Measurements from ENCODE around the gene KIF5A. TPM values are rescaled to one million over a fixed set of nuclear protein-coding genes. Genes with fewer than 3 reads are reported as not detected.
A peak's percentile ranks its signal among the peaks of the same experiment; 100 is the strongest.
"Not testable (repeated sequence)": the region's sequence is repeated elsewhere in the genome, so short reads cannot be mapped to it uniquely, and the experiment has no call there.

KIF5A gene
- total RNA-seq, 1 experiment from 2014 or later = 0.47 TPM

GRCh38 chr12:57588951-57589610 is 39.2 kb downstream of the KIF5A start:
- H3K4me3 ChIP-seq; H3K9me3 ChIP-seq (replicated peaks); H3K4me1 ChIP-seq; DNase-seq; H3K36me3 ChIP-seq; H3K27ac ChIP-seq: not testable (repeated sequence)
- H3K27me3 ChIP-seq = peaks cover 25% of the 10 kb centered on the region

- Histone ChIP-seq H3K4me1 (peaks cover 8% of the 10 kb centered on the region), H3K4me3 (peak overlapping the region; percentile 72), H3K27me3 (peaks cover 14% of the 10 kb centered on the region), H3K27ac (peak overlapping the region; percentile 2; the same call in 1 of the 2 replicates), H3K9me3 (replicated peaks) (no peaks in the 10 kb centered on the region), H3K36me3 (peaks cover 3% of the 10 kb centered on the region)
- DNase-seq = peak in 1 of 2 experiments; percentile 60
Measured at GRCh38 chr12:57590479-57590863, 40.6 kb downstream of the KIF5A start.

DNA sequence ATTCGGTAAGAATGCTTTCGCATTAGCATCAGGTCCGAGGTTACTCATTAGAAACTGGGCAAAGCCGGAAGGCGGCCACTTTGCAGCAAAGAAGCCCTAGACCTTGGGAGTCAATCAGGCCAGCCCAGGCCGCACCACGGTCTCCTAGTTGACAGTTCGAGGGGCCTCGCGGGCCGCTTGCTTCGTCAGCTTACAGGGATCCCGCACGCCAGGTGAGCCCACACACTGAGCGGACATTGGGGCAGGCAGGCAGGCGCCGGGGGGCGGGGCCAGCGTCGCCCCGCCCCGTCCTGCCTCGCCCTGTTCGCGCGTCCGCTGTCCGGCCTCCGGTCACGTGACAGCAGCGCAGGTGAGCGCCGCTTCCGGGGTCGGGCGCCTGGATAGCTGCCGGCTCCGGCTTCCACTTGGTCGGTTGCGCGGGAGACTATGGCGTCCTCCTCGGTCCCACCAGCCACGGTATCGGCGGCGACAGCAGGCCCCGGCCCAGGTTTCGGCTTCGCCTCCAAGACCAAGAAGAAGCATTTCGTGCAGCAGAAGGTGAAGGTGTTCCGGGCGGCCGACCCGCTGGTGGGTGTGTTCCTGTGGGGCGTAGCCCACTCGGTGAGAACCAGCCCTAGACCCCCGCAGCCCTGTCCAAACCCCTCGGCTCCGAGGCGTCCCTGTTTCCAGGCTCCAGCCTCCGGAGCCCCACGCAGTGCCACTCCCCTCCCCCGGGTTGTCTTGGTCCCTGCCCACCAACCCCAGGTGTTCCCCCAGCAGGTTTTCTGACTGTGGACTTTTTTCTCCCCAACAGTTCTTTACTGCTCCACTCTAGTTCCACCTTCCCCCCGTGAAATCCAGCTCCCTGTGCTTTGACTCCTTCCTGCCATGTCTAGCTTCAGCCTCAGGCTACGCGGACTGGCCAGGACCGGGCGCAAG is 41.3 kb downstream of the KIF5A start, which contains the start of gene PIP4K2C:
Gene PIP4K2C (plus strand): TSS at position 329 of the 918 bp plus-strand sequence. CDS start 98 bp downstream, at position 427.
- peak; percentile 97 to 99 for DNase-seq
- Histone ChIP-seq H3K36me3 (peaks cover 7% of the 10 kb centered on the region), H3K9me3 (replicated peaks) (no peaks in the 10 kb centered on the region), H3K27ac (peak within 1 kb of the TSS; percentile 2; the same call in 1 of the 2 replicates), H3K27me3 (peaks cover 12% of the 10 kb centered on the region; the same call in 1 of the 2 replicates), H3K4me1 (peaks cover 8% of the 10 kb centered on the region), H3K4me3 (peak within 1 kb of the TSS; percentile 72)

DNA sequence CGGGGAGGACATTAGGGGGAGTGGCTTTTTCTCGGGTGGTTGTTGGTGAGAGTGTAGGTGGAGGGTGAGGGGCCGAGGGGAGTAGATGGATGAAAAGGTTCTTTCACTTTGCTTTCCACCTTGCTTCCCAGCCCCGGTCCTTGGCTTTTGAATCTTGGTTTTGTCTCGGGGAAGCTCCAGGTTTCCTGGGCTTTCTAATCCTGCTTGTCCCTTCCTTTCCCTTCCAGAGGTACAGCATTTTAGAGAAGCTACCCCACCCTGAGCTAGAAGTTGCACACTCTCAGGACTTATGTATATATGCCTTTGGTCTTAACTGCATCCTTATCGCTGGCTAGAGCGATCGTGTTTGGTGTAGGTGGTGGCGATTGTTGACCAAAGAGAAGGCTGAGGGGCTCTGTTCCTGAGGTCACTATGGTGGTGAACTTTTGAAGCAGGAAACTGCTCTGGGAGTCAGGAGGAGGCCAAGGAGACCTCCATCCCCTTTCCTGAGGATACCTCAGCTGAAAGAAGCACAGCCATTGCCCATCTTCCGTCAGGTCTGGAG is 42.0 kb downstream of the KIF5A start:
- DNase-seq = no peak
- H3K4me1 ChIP-seq = peaks cover 8% of the 10 kb centered on the region
- H3K9me3 ChIP-seq (replicated peaks) = no peaks in the 10 kb centered on the region
- peak overlapping the region; percentile 72 for H3K4me3 ChIP-seq
- H3K27me3 ChIP-seq = peaks cover 6% of the 10 kb centered on the region; the same call in 1 of the 2 replicates
- H3K36me3 ChIP-seq = peaks cover 12% of the 10 kb centered on the region
- H3K27ac ChIP-seq = no peak overlapping the region

DNA sequence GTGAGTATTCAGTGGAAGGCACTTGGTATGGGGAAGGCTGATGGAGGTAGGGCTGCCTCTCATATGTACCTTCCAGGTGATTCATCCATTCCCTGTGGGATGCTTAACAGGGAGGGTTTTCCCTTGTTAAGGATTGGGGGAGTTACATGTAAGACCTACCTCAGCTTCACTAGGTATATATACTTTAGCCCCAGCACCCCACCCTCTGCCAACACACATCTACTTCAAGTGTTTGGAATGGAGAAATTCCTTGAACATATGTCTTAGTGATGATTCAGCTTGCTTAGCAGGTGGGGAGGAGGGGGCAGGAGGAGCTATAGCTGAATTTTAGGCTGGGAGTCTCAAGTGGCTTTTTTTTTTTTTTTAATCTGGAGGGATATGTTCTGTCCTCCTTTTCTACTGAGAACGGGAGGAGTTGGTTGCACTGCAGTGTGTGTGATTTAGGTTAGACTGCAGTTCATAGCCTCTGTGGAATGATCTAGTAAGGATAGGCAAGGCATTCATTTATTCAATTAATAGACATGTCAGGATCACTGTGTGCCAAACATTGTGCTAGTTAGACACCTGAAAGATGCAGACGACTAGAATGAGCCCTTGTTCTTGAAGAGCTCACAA is 42.8 kb downstream of the KIF5A start:
- 0 out of 2 replicates have a peak, but pooled peaks cover 4% of the 10 kb centered on the region for H3K27me3 ChIP-seq
- H3K4me3 ChIP-seq = no peak overlapping the region
- DNase-seq = no peak
- no peak overlapping the region for H3K27ac ChIP-seq
- H3K36me3 ChIP-seq = peaks cover 15% of the 10 kb centered on the region
- no peaks in the 10 kb centered on the region for H3K9me3 ChIP-seq (replicated peaks)
- peaks cover 8% of the 10 kb centered on the region for H3K4me1 ChIP-seq

- DNase-seq = no peak
- no peak overlapping the region for H3K27ac ChIP-seq
- peaks cover 20% of the 10 kb centered on the region for H3K36me3 ChIP-seq
- H3K4me1 ChIP-seq = peaks cover 8% of the 10 kb centered on the region
- H3K27me3 ChIP-seq = 0 out of 2 replicates have a peak, but pooled peaks cover under 1% of the 10 kb centered on the region
- no peak overlapping the region for H3K4me3 ChIP-seq
- no peaks in the 10 kb centered on the region for H3K9me3 ChIP-seq (replicated peaks)
Measured at GRCh38 chr12:57593187-57593586, 43.3 kb downstream of the KIF5A start.

- no peak overlapping the region for H3K27ac ChIP-seq
- no peak for DNase-seq
- H3K4me1 ChIP-seq = peaks cover 14% of the 10 kb centered on the region
- peaks cover 50% of the 10 kb centered on the region for H3K36me3 ChIP-seq
- H3K4me3 ChIP-seq = no peak overlapping the region
- H3K9me3 ChIP-seq (replicated peaks) = no peaks in the 10 kb centered on the region
- H3K27me3 ChIP-seq = no peaks in the 10 kb centered on the region
Measured at GRCh38 chr12:57600395-57600794, 50.6 kb downstream of the KIF5A start.

DNA sequence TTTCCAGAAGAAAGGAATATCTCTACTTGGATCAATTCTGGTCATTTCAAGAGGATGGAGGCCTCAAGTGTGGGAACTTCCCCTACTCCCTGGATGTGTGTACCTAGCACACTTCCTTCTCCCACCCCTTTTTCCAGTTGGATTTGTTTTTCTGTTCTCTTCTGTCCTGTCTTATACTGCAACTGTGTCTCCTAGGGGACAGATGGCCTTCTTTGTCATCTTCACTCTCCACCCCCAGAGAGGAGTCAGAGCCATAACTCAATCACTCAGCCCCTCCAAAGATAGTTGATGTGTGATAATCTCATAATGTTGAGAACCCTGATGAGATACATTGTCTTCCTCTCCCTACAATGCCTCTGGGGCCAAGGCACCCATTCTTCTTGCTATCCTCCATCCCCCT is 52.7 kb downstream of the KIF5A start:
- Histone ChIP-seq H3K4me1 (peaks cover 25% of the 10 kb centered on the region), H3K27ac (no peak overlapping the region), H3K4me3 (no peak overlapping the region), H3K9me3 (replicated peaks) (no peaks in the 10 kb centered on the region), H3K27me3 (no peaks in the 10 kb centered on the region), H3K36me3 (peaks cover 40% of the 10 kb centered on the region)
- no peak for DNase-seq

DNA sequence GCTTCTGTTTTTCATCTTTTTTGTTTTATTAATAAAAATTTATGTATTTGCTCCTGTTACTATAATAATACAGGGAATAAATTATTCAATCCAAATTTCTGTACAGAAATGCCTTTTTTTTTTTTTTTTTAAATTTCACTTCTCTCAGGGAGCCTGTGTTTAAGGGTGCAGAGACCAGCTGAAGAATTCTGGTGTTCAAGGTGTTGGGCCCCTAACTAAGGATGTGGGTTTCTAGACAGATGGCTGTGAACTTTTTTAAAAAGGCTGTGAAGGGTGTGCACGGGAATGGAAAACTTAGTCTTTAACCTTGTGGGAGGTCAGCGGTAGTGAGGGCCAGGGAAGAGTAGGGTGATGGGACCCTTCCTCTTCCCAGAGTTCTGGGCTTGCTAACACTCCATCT is 53.5 kb downstream of the KIF5A start:
- H3K4me3 ChIP-seq = no peak overlapping the region
- H3K4me1 ChIP-seq = peaks cover 25% of the 10 kb centered on the region
- no peak for DNase-seq
- peaks cover 33% of the 10 kb centered on the region for H3K36me3 ChIP-seq
- H3K27ac ChIP-seq = no peak overlapping the region
- H3K27me3 ChIP-seq = no peaks in the 10 kb centered on the region
- no peaks in the 10 kb centered on the region for H3K9me3 ChIP-seq (replicated peaks)

GRCh38 chr12:57603815-57604453 is 54.1 kb downstream of the KIF5A start:
- Histone ChIP-seq H3K36me3 (peaks cover 28% of the 10 kb centered on the region), H3K4me1 (peaks cover 25% of the 10 kb centered on the region), H3K4me3 (peak overlapping the region; percentile 61), H3K27me3 (no peaks in the 10 kb centered on the region), H3K9me3 (replicated peaks) (no peaks in the 10 kb centered on the region), H3K27ac (peak overlapping the region; percentile 79)
- peak; percentile 71 to 85 for DNase-seq

DNA sequence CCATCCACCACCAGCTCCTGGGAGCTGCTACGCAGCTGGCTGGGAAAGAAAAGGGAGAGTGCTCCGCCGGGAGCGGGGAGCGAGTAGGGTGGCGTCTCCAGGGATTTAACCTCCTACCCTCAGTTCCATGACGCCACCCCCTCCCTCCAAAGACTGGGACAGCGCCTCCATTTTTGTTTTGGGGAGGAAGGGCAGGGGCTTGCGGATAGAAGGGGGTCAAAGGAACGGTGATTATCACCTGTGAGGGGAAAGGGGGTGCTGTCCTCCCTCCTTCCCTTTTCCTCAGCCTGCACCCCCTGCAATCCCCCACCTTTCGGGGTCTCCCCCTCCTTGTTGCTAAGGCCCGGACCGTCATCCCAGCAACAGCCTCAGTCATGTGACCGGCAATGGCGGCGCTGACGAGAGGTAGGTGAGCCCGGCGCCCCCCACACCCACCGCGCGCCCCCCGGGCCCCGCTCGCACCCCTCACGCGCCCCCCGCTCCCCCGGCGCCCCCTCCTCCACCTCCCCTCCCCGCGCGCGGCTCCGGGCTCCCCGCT is 54.7 kb downstream of the KIF5A start, which contains the start of gene DTX3:
Gene DTX3 (plus strand): TSS at position 371 of the 538 bp plus-strand sequence. CDS start 1,694 bp downstream, outside the sequence.
- no peaks in the 10 kb centered on the region for H3K9me3 ChIP-seq (replicated peaks)
- peaks cover 25% of the 10 kb centered on the region for H3K4me1 ChIP-seq
- H3K27me3 ChIP-seq = no peaks in the 10 kb centered on the region
- peak; percentile 83 to 85 for DNase-seq
- peak within 1 kb of the TSS; percentile 61 for H3K4me3 ChIP-seq
- peaks cover 24% of the 10 kb centered on the region for H3K36me3 ChIP-seq
- peak within 1 kb of the TSS; percentile 79 for H3K27ac ChIP-seq

GRCh38 chr12:57604992-57605810 is 55.4 kb downstream of the KIF5A start:
- DNase-seq = peak; percentile 100
- H3K27ac ChIP-seq = peak overlapping the region; percentile 79
- H3K27me3 ChIP-seq = no peaks in the 10 kb centered on the region
- H3K4me3 ChIP-seq = peak overlapping the region; percentile 61
- no peaks in the 10 kb centered on the region for H3K9me3 ChIP-seq (replicated peaks)
- H3K36me3 ChIP-seq = peaks cover 20% of the 10 kb centered on the region
- peaks cover 25% of the 10 kb centered on the region for H3K4me1 ChIP-seq

- Histone ChIP-seq H3K36me3 (peaks cover 15% of the 10 kb centered on the region), H3K4me3 (peak overlapping the region; percentile 61), H3K27ac (peak overlapping the region; percentile 79), H3K4me1 (peaks cover 31% of the 10 kb centered on the region), H3K9me3 (replicated peaks) (no peaks in the 10 kb centered on the region), H3K27me3 (no peaks in the 10 kb centered on the region)
- DNase-seq = no peak
Measured at GRCh38 chr12:57605811-57606311, 56.0 kb downstream of the KIF5A start.
